Measurements from ENCODE around the gene PAFAH2. TPM values are rescaled to one million over a fixed set of nuclear protein-coding genes. Genes with fewer than 3 reads are reported as not detected.

Gene PAFAH2
- total RNA-seq, 1 donor from 2014 or later: 11.3 TPM

DNA sequence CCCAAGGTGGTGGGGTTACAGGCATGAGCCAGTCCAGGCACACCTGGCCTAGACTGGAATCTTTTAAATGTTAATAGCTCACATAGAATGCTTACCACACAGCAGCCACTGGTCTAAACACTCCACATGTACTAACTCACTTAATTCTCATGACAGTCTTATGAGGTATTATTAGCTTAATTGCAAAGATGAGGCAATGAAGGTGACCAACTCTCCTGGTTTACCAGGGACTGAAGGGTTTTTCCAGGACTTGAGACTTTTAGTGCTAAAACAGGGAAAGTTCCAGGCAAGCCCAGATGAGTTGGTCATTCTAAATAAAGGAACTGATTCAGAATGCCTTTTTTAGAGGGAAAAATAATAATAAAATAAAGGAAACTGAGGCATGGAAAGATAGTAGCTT, 84.7 kb downstream of the PAFAH2 start:
- peak; percentile 7 for FAIRE-seq
- TF ChIP-seq, protein P1, sequence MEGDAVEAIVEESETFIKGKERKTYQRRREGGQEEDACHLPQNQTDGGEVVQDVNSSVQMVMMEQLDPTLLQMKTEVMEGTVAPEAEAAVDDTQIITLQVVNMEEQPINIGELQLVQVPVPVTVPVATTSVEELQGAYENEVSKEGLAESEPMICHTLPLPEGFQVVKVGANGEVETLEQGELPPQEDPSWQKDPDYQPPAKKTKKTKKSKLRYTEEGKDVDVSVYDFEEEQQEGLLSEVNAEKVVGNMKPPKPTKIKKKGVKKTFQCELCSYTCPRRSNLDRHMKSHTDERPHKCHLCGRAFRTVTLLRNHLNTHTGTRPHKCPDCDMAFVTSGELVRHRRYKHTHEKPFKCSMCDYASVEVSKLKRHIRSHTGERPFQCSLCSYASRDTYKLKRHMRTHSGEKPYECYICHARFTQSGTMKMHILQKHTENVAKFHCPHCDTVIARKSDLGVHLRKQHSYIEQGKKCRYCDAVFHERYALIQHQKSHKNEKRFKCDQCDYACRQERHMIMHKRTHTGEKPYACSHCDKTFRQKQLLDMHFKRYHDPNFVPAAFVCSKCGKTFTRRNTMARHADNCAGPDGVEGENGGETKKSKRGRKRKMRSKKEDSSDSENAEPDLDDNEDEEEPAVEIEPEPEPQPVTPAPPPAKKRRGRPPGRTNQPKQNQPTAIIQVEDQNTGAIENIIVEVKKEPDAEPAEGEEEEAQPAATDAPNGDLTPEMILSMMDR (IDR thresholded peaks at IDR 0.05; ENCODE audit: insufficient read depth, low read length, severe bottlenecking): no peak
- no peak overlapping the region for H3K4me3 ChIP-seq (ENCODE audit: low read depth, low read length)
- no peaks in the 10 kb centered on the region for H3K27me3 ChIP-seq (ENCODE audit: control insufficient read depth, insufficient read depth, low read length)
- H3K36me3 ChIP-seq (ENCODE audit: control insufficient read depth, insufficient read depth, low read length): no peaks in the 10 kb centered on the region
- no peak for DNase-seq (ENCODE audit: low read depth)

DNA sequence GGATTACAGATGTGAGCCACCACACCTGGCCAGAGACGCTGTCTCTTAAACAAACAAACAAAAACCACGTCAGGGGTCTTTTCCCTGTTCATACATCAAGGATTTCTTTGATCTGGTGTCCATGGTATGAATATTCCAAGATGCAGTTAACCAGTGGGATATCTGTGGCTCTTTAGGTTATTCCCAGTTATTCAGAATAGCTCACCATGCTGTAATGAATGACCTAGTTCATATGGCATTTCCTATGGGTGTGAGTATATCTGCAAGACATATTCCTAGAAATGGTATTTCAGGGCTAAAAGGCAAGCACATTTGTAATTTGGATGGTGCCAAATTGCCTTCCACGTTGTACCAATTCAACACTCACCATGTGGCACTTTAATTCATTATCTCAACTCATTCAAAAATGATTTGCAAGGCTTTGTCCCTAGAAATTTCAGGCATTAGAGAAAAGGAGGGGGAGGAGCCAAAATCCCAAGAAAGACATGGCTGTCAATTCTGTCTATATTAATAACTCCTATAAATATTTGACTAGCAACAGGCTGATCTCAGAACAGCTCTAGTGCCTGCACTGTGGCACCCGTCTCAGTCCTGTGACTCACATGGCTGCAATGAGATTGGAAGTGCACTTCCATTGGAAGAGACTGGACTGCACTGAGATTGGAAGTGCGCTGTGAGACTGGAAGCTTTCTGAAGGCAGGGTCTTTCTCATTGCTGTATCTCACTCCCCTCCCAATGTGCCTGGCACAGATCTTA, 85.6 kb downstream of the PAFAH2 start:
- H3K4me3 ChIP-seq (ENCODE audit: low read depth, low read length): no peak overlapping the region
- TF ChIP-seq, protein P1 (IDR thresholded peaks at IDR 0.05; ENCODE audit: insufficient read depth, low read length, severe bottlenecking): no peak
- H3K36me3 ChIP-seq (ENCODE audit: control insufficient read depth, insufficient read depth, low read length): no peaks in the 10 kb centered on the region
- H3K27me3 ChIP-seq (ENCODE audit: control insufficient read depth, insufficient read depth, low read length): no peaks in the 10 kb centered on the region
- FAIRE-seq (no peak), DNase-seq (ENCODE audit: low read depth) (peak; percentile 91)

DNA sequence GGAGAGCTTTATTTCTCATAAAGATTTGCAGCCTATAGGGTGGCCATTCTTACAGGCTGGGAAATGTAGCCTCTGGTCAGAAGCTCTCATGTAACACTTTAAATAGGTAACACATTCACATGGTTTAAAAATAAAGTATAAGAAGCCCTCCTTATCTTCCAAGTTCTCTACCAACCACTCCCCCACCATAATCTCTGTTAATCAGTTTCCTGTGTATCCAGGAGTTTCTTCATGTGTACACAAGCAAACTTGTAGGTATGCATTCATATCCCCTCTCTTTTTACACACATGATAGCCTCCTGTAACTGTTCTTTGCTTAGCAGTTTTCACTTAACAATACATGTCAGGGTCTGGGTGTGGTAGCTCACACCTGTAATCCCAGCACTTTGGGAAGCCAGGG, 86.7 kb downstream of the PAFAH2 start:
- Histone ChIP-seq H3K4me3 (ENCODE audit: low read depth, low read length) (no peak overlapping the region), H3K27me3 (ENCODE audit: control insufficient read depth, insufficient read depth, low read length) (no peaks in the 10 kb centered on the region), H3K36me3 (ENCODE audit: control insufficient read depth, insufficient read depth, low read length) (no peaks in the 10 kb centered on the region)
- DNase-seq (ENCODE audit: low read depth) (no peak), FAIRE-seq (no peak)
- TF ChIP-seq, protein P1 (IDR thresholded peaks at IDR 0.05; ENCODE audit: insufficient read depth, low read length, severe bottlenecking): no peak

Other genes with a start within 250 kb of the PAFAH2 start
- gene SELENON, start 197.9 kb downstream of the PAFAH2 start, total RNA-seq: 3.4 and 6.4 TPM in 2 replicates
- gene MTFR1L, start 178.1 kb downstream of the PAFAH2 start, total RNA-seq: 15.0 and 22.0 TPM in 2 replicates
- 2.4 TPM in 2 replicates for gene AUNIP, start 138.6 kb downstream of the PAFAH2 start, total RNA-seq
- 12.6 and 20.7 TPM in 2 replicates for gene PAQR7, start 122.4 kb downstream of the PAFAH2 start, total RNA-seq
- gene STMN1, start 91.6 kb downstream of the PAFAH2 start, total RNA-seq: 15.8 and 19.5 TPM in 2 replicates
- gene EXTL1, start 23.7 kb upstream of the PAFAH2 start, total RNA-seq: not detected in 2 replicates
- gene SLC30A2, start 48.1 kb upstream of the PAFAH2 start, total RNA-seq: 0.13 TPM in 1 of 2 replicates, not detected in the other
- gene TRIM63, start 69.6 kb upstream of the PAFAH2 start, total RNA-seq: 0.13 TPM in 1 of 2 replicates, not detected in the other
- gene PDIK1L, start 113.8 kb upstream of the PAFAH2 start, total RNA-seq: 8.4 and 8.7 TPM in 2 replicates
- gene FAM110D, start 161.0 kb upstream of the PAFAH2 start, total RNA-seq: not detected in 2 replicates
- not detected in 2 replicates for gene C1orf232, start 170.9 kb upstream of the PAFAH2 start, total RNA-seq
- 53.0 and 66.9 TPM in 2 replicates for gene ZNF593, start 171.8 kb upstream of the PAFAH2 start, total RNA-seq
- not detected in 2 replicates for gene ZNF593OS, start 173.8 kb upstream of the PAFAH2 start, total RNA-seq
- 11.8 and 15.8 TPM in 2 replicates for gene CNKSR1, start 179.4 kb upstream of the PAFAH2 start, total RNA-seq
- under 0.01 TPM in 2 replicates for gene CATSPER4, start 192.5 kb upstream of the PAFAH2 start, total RNA-seq
- gene CEP85, start 236.1 kb upstream of the PAFAH2 start, total RNA-seq: 8.1 and 8.4 TPM in 2 replicates